Type B pancreatic cell (in vitro differentiated cells): ENCODE results near the gene LDHD. TPM values are rescaled to one million over a fixed set of nuclear protein-coding genes. Genes with fewer than 3 reads are reported as not detected.

ENCODE experiments used
- DNase-seq: peaks from one replicate; pipeline ENCODE4 v3.0.0; 2021; ENCODE audit warnings: mixed read lengths; ENCODE audit not compliant: unreplicated experiment; ENCODE audit errors: extremely low spot score
- H3K27ac Mint-ChIP-seq: 2 replicates; pipeline ENCODE4 v1.8.0; 2021; ENCODE audit warnings: mild to moderate bottlenecking, mixed read lengths
- H3K27me3 Mint-ChIP-seq: 2 replicates; pipeline ENCODE4 v1.8.0; 2021; ENCODE audit warnings: mixed read lengths
- H3K36me3 Mint-ChIP-seq: 2 replicates; pipeline ENCODE4 v1.8.0; 2021; ENCODE audit warnings: mixed read lengths
- H3K4me1 Mint-ChIP-seq: one replicate; pipeline ENCODE4 v1.8.0; 2021; ENCODE audit warnings: mixed read lengths; ENCODE audit not compliant: unreplicated experiment
- H3K4me3 Mint-ChIP-seq: 2 replicates; pipeline ENCODE4 v1.8.0; 2021; ENCODE audit warnings: mild to moderate bottlenecking, mixed read lengths
- H3K9me3 Mint-ChIP-seq: 2 replicates; pipeline ENCODE4 v1.8.0; 2021; ENCODE audit warnings: mixed read lengths
- CTCF ChIP-seq: fragments of 200-600 bp; sonication (generic); conservative IDR thresholded peaks from 2 replicates; pipeline ENCODE4 v1.5.0; 2021; ENCODE audit warnings: antibody characterized with exemption, mild to moderate bottlenecking
- total RNA-seq: library from RNA; stranded (reverse); gene quantifications from 2 replicates; pipeline ENCODE4 v1.2.1, GENCODE V29; 2021; ENCODE audit warnings: low replicate concordance

Gene LDHD
- total RNA-seq, 1 donor from 2014 or later: 1.8 TPM

GRCh38 chr16:75113541-75114121, 2.9 kb downstream of the LDHD start:
- Mint-ChIP-seq H3K4me1 (peaks cover 9% of the 10 kb centered on the region), H3K27me3 (no peaks in the 10 kb centered on the region), H3K9me3 (no peaks in the 10 kb centered on the region), H3K4me3 (no peak overlapping the region), H3K27ac (no peak overlapping the region), H3K36me3 (no peaks in the 10 kb centered on the region)
- TF ChIP-seq CTCF: no peak
- DNase-seq: no peak

- no peak overlapping the region for H3K4me3 Mint-ChIP-seq
- H3K4me1 Mint-ChIP-seq: peaks cover 9% of the 10 kb centered on the region
- DNase-seq: no peak
These were observed 3.7 kb downstream of the LDHD start for GRCh38 chr16:75112734-75113491.

GRCh38 chr16:75111961-75112733, 4.4 kb downstream of the LDHD start:
- H3K4me1 Mint-ChIP-seq: peaks cover 9% of the 10 kb centered on the region
- no peaks in the 10 kb centered on the region for H3K27me3 Mint-ChIP-seq
- no peak overlapping the region for H3K4me3 Mint-ChIP-seq
- DNase-seq: no peak
- H3K36me3 Mint-ChIP-seq: peaks cover 4% of the 10 kb centered on the region
- no peak for TF ChIP-seq CTCF
- no peaks in the 10 kb centered on the region for H3K9me3 Mint-ChIP-seq
- no peak overlapping the region for H3K27ac Mint-ChIP-seq

More at GRCh38 chr16:75112734-75113491, 3.7 kb downstream of the LDHD start:
- Mint-ChIP-seq H3K27ac (no peak overlapping the region), H3K9me3 (no peaks in the 10 kb centered on the region), H3K27me3 (no peaks in the 10 kb centered on the region), H3K36me3 (peaks cover 4% of the 10 kb centered on the region)
- TF ChIP-seq CTCF: no peak

GRCh38 chr16:75111514-75111940, 5.1 kb downstream of the LDHD start:
- peaks cover 9% of the 10 kb centered on the region for H3K4me1 Mint-ChIP-seq
- TF ChIP-seq CTCF: peak; percentile 5
- no peak overlapping the region for H3K27ac Mint-ChIP-seq
- no peak for DNase-seq
- no peaks in the 10 kb centered on the region for H3K27me3 Mint-ChIP-seq
- H3K4me3 Mint-ChIP-seq: no peak overlapping the region
- peaks cover 4% of the 10 kb centered on the region for H3K36me3 Mint-ChIP-seq
- no peaks in the 10 kb centered on the region for H3K9me3 Mint-ChIP-seq

- DNase-seq: no peak
- Mint-ChIP-seq H3K4me1 (peaks cover 9% of the 10 kb centered on the region), H3K27ac (peak overlapping the region; percentile 82), H3K36me3 (peaks cover 4% of the 10 kb centered on the region), H3K4me3 (peak overlapping the region; percentile 75), H3K9me3 (no peaks in the 10 kb centered on the region), H3K27me3 (no peaks in the 10 kb centered on the region)
- TF ChIP-seq CTCF: peak; percentile 90
These were observed 5.7 kb downstream of the LDHD start for GRCh38 chr16:75110637-75111513.
